ENCODE results near the gene ASS1. TPM values are rescaled to one million over a fixed set of nuclear protein-coding genes. Genes with fewer than 3 reads are reported as not detected.

The ASS1 gene
- total RNA-seq, 1 experiment from 2014 or later: 299 TPM

DNA sequence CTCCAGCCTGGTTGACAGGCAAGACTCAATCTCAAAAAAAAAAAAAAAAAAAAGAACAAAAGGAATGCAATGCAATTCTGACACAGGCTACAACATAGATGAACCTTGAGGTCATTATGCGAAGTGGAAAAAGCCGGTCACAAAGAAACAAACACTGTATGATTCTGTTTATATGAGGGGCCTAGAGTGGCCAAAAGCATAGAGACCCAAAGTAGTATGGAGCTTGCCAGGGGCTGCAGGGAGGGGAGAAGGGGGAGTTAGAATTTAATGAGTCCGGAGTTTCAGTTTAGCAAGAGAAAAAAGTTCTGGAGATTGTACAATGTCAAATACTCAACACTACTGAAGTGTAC, 33.2 kb upstream of the ASS1 start:
- no peaks in the 10 kb centered on the region for H3K9me3 Mint-ChIP-seq (ENCODE audit: unreplicated experiment)
- no peaks in the 10 kb centered on the region for H3K36me3 Mint-ChIP-seq (ENCODE audit: insufficient read depth, unreplicated experiment)
- no peak overlapping the region for H3K27ac Mint-ChIP-seq (ENCODE audit: low read depth, unreplicated experiment)
- H3K4me1 Mint-ChIP-seq (ENCODE audit: insufficient read depth, unreplicated experiment): peaks cover 5% of the 10 kb centered on the region
- POLR2A ChIA-PET: no interaction called here
- intact Hi-C loops (cut with micrococcal nuclease): no loop called here
- CTCF ChIA-PET: no interaction called here
- TF ChIP-seq, protein P1, sequence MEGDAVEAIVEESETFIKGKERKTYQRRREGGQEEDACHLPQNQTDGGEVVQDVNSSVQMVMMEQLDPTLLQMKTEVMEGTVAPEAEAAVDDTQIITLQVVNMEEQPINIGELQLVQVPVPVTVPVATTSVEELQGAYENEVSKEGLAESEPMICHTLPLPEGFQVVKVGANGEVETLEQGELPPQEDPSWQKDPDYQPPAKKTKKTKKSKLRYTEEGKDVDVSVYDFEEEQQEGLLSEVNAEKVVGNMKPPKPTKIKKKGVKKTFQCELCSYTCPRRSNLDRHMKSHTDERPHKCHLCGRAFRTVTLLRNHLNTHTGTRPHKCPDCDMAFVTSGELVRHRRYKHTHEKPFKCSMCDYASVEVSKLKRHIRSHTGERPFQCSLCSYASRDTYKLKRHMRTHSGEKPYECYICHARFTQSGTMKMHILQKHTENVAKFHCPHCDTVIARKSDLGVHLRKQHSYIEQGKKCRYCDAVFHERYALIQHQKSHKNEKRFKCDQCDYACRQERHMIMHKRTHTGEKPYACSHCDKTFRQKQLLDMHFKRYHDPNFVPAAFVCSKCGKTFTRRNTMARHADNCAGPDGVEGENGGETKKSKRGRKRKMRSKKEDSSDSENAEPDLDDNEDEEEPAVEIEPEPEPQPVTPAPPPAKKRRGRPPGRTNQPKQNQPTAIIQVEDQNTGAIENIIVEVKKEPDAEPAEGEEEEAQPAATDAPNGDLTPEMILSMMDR (IDR thresholded peaks at IDR 0.05; ENCODE audit: unreplicated experiment): no peak
- BruUV-seq (replicated peaks): no TSS peak
- H3K4me3 Mint-ChIP-seq (ENCODE audit: unreplicated experiment): no peak overlapping the region
- DNase-seq (ENCODE audit: unreplicated experiment): no peak
- no peaks in the 10 kb centered on the region for H3K27me3 Mint-ChIP-seq (ENCODE audit: insufficient read depth, unreplicated experiment)

DNA sequence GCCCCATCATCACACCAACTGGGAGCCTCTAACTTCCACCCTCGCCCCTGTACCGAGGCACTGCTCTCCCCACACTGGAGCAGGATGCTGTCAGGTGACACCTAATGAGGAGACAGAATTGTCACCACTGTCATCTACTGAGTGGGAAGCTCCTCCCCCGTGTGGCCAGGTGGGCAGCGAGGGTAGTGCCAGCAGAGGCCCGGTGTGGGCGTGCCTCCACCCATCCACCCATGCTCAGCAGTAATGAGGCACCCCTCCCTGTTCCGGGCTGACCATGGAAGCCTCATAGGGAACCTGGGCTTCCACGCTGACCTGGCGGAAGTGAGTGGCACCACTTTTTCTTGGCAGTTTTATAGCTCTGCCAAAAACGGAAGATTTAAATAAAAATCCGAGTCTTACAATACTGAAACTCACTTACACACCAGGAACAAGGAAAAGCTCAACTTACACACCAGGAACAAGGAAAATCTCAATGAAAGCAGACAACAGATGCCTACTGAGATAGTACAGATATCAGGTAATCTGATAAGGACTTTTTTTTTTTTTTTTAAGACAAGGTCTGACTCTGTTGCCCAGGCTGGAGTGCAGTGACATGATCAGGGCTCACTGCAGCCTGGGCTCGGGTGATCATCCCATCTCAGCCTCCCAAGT, 30.6 kb upstream of the ASS1 start:
- no peaks in the 10 kb centered on the region for H3K27me3 Mint-ChIP-seq (ENCODE audit: insufficient read depth, unreplicated experiment)
- no peak overlapping the region for H3K4me3 Mint-ChIP-seq (ENCODE audit: unreplicated experiment)
- BruUV-seq (replicated peaks): no TSS peak
- intact Hi-C loops (cut with micrococcal nuclease): no loop called here
- TF ChIP-seq, protein P1 (IDR thresholded peaks at IDR 0.05; ENCODE audit: unreplicated experiment): no peak
- H3K27ac Mint-ChIP-seq (ENCODE audit: low read depth, unreplicated experiment): no peak overlapping the region
- no peak for DNase-seq (ENCODE audit: unreplicated experiment)
- H3K9me3 Mint-ChIP-seq (ENCODE audit: unreplicated experiment): no peaks in the 10 kb centered on the region
- H3K4me1 Mint-ChIP-seq (ENCODE audit: insufficient read depth, unreplicated experiment): peaks cover 5% of the 10 kb centered on the region
- CTCF ChIA-PET: interaction anchor here (0.7 kb wide), 1 partner anchor 16 kb away, joined by 3 read pairs; no protein-coding TSS in a partner anchor
- peaks cover 6% of the 10 kb centered on the region for H3K36me3 Mint-ChIP-seq (ENCODE audit: insufficient read depth, unreplicated experiment)
- POLR2A ChIA-PET: interaction anchor here (0.6 to 1.6 kb wide), 2 partner anchors 13 to 32 kb away, joined by 5 to 6 read pairs; no protein-coding TSS in a partner anchor

DNA sequence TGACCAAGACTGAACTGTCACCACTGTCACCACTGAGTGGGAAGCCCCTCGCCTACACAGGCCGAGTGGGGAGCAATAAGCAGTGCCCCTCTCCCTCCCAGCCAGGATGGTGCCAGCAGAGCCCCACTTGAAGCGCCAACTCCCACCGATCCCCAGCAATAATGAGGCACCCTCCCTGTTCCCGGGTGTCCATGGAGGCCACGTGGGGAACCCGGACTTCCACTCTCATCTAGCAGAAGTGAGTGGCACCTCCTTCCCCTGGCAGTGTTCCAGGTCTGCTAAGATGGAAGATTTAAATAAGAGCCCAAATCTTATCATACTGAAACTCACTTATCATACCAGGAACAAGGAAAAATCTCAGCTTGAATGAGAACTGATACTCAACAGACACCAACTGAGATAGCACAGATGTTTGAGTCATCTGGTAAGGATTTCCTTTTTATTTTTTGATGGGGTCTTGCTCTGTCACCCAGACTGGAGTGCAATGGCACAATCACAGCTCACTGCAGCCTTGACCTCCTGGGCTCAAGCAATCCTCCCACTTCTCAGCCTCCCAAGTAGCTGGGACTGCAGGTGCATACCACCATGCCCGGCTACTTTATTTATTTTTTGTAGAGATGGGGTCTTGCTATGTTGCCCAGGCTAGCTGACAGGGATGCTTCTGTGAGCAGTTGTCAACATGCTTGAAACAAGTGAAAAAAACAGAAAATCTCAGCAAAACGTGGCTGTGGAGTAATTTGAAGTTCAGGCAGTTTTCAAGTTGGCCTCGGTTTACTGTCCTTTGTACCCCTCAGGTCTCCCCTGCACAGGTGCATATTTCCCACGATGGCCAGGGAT, 29.6 kb upstream of the ASS1 start:
- ChIA-PET CTCF (interaction anchor here (0.6 kb wide), 1 partner anchor 1178 kb away, joined by 3 read pairs; no protein-coding TSS in a partner anchor), POLR2A (interaction anchor here (0.6 kb wide), 1 partner anchor 547 kb away, joined by 3 read pairs; no protein-coding TSS in a partner anchor)
- Mint-ChIP-seq H3K4me3 (ENCODE audit: unreplicated experiment) (no peak overlapping the region), H3K36me3 (ENCODE audit: insufficient read depth, unreplicated experiment) (peaks cover 6% of the 10 kb centered on the region), H3K9me3 (ENCODE audit: unreplicated experiment) (no peaks in the 10 kb centered on the region), H3K27me3 (ENCODE audit: insufficient read depth, unreplicated experiment) (no peaks in the 10 kb centered on the region), H3K27ac (ENCODE audit: low read depth, unreplicated experiment) (no peak overlapping the region), H3K4me1 (ENCODE audit: insufficient read depth, unreplicated experiment) (peaks cover 5% of the 10 kb centered on the region)
- intact Hi-C loops (cut with micrococcal nuclease): no loop called here
- TF ChIP-seq, protein P1 (IDR thresholded peaks at IDR 0.05; ENCODE audit: unreplicated experiment): no peak
- no TSS peak for BruUV-seq (replicated peaks)
- no peak for DNase-seq (ENCODE audit: unreplicated experiment)

DNA sequence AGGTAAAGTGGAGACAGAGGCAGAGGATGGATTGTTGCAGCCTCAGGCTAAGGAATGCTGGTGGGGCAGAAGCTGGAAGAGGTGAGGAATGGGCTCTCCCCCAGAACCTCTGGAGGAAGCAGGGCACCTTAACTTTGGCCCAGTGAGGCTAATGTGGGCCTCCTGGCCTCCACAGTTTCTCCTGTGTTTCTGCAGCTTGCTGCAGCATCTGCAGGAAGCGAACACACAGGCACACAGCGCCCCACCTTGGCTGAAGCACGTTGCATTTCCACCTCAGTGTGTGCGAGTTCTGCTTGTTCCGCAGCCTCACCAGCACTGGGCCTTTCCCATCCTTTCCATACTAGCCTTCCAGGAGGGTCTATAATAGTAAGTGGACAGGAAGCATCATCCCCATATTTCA, 27.2 kb upstream of the ASS1 start:
- Mint-ChIP-seq H3K4me3 (ENCODE audit: unreplicated experiment) (no peak overlapping the region), H3K9me3 (ENCODE audit: unreplicated experiment) (no peaks in the 10 kb centered on the region), H3K27ac (ENCODE audit: low read depth, unreplicated experiment) (no peak overlapping the region), H3K4me1 (ENCODE audit: insufficient read depth, unreplicated experiment) (no peaks in the 10 kb centered on the region), H3K27me3 (ENCODE audit: insufficient read depth, unreplicated experiment) (no peaks in the 10 kb centered on the region), H3K36me3 (ENCODE audit: insufficient read depth, unreplicated experiment) (peaks cover 6% of the 10 kb centered on the region)
- ChIA-PET CTCF (no interaction called here), POLR2A (no interaction called here)
- TF ChIP-seq, protein P1 (IDR thresholded peaks at IDR 0.05; ENCODE audit: unreplicated experiment): no peak
- DNase-seq (ENCODE audit: unreplicated experiment): peak; percentile 16
- intact Hi-C loops (cut with micrococcal nuclease): no loop called here
- BruUV-seq (replicated peaks): no TSS peak

All from MCF 10A (cell line).